Hippocampal formation (tissue), 2 donors: ENCODE data around the gene SNX25.
"Not testable (repeated sequence)": the region's sequence is repeated elsewhere in the genome, so short reads cannot be mapped to it uniquely, and the experiment has no call there.

Source experiments
- DNase-seq, 2 donors: peaks; one replicate each; lab custom pipeline; 2025; lab: John Stamatoyannopoulos, UW

SNX25 gene

DNA sequence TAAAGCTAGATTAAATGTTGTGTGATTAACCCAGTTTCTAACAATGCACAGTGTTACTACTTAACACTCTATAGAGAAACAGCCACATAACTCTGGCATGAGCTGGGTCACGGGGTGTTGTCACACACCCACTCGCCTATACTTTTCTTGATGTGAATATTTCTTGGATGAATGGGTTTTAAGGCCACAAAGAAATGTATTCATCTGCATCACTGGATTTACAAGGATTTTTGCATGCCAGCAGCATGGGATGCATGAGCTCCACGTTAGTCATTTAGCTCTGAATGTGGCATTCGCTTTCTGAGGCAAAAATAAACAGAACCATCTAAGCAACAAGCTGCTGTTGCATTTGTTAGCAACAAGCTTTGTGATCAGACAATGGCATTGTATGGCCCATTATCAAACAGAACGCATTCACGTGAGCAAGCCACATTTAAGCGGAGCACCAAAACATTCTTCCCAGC lies 96.6 kb downstream of the SNX25 start:
- peak in 1 of 2 donors; percentile 37 for DNase-seq

DNA sequence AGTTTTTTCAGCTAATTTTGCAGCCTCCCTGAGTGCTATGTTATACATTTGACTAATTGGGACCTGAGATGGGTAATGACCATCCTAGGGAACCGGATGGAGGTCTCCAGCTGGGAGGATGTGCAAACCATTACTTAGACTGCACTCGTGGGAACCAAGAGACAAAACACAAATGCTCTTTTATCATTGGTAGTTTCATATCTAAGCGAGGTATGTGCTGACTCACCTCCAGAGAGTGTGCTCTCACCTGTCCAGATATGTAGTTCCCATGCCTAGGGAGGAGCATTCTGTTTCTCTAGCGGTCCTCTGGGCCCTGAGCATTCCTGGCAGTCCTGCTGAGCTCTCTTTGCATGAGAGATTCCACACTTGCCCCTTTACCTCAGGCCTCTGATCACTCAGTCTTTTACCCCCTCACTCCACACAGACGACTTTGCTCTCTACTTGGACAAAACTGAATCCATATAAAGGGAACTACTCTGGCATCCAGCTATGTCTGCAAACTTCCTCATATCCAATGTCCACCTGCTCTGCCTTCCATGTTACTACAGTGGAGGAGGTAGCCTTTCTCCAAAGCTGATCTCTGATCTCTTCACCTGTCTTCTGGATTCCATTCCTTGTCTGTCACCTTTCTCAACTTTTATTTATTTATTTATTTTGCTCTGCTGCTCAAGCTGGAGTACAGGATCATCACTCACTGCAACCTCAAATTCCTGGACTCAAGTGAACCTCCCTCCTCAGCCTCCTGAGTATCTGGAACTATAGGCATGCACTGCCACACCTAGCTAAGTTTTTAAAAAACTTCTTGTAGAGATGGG lies 97.9 kb downstream of the SNX25 start:
- no peak for DNase-seq

DNA sequence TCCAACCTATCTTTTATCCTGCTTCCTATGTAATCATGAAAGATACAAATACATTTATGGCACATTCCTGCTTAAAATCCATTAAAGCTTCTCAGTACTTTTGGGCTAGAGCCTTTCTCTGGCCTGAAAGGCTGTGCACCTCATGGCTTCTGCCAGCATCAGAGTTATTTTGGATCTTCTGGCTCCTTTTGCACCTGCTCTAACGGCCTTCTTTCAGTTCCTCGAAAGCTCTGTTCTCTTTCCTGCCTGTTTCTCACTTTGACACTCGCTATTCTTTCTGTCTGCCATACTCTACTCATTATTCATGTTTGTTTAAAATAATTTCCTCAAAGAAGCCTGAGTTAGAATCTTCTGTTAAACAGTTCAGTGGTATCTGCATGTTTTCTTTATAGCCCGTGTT lies 100.4 kb downstream of the SNX25 start:
- DNase-seq, result no peak

DNA sequence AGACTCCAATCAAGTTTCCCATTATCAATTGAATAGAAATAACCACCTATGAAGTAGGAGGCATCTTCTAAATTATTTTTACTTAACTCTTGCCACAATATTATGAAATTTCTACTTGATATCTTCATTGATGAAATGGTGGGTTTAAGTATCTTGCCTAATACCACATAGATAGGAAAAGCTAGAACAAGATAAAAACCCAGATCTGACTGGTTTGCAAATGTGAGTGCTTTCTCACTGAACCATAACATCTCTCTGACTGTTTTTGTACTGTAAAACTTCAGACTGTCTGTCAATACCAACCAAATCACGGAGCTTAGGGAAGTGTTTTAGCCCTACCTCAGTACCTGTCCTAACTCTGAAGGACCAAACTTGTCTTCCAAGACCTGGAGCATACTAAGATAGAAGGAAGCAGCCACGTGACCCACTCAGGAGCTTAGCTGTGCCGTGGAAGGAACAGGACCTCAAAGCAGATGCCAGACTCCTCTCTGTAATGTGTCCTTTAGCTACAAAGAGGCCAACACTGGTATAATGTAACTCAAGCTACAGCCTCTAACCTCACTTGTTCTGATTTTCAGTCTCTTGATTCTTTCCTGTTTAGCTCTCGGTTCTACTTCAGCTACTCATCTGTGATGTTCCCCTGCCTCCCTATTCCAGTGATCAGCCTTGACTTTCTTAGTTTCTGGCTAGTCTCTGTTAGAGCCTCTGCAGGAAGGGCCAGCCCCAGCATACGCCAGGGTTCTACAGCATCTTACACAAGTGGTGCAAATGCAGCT lies 101.9 kb downstream of the SNX25 start:
- DNase-seq, result no peak

DNA sequence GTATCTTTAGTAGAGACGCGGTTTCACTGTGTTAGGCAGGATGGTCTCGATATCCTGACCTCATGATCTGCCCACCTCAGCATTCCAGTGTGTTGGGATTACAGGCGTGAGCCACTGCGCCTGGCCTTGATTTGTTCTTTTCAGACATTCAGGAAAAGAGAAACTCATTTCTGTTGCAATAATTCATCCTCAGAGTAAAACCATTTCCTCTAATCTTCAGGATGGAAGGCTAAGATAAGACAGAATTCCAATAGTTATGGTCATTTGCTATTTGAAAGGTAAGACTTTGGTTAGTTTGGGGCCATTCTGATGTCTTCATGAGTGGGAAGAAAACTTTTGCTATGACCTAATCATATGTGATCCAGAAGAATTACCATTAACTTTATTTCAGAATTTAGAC lies 103.3 kb downstream of the SNX25 start:
- DNase-seq, result no peak

DNA sequence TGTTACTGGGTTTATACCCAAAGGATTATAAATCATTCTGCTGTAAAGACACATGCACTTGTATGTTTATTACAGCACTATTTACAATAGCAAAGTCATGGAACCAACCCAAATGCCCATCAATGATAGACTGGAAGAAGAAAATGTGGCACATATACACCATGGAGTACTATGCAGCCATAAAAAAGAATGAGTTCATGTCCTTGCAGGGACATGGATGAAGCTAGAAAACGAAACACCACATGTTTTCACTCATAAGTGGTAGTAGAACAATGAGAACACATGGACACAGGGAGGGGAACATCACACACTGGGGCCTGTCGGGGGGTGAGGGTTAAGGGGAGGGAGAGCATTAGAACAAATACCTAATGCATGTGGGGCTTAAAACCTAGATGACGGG lies 108.1 kb downstream of the SNX25 start:
- DNase-seq, result not testable (repeated sequence)

DNA sequence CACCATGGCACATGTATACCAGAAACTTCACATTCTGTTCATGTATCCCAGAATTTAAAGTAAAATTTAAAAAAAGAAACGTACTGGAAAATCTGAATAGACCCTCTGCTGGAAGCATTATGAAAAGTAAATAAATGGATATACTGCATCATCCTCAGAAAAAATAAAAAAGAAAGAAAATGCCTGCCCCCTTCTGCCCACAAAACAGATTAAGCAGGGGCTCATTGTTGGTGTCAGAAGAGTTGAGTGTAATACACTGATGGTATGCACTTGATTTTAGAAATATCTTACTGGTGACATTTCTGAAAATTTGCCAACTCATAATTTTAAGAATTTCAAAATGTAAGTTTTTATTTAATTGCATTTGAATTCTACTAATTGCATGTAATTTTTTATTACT lies 108.5 kb downstream of the SNX25 start:
- DNase-seq, result no peak

DNA sequence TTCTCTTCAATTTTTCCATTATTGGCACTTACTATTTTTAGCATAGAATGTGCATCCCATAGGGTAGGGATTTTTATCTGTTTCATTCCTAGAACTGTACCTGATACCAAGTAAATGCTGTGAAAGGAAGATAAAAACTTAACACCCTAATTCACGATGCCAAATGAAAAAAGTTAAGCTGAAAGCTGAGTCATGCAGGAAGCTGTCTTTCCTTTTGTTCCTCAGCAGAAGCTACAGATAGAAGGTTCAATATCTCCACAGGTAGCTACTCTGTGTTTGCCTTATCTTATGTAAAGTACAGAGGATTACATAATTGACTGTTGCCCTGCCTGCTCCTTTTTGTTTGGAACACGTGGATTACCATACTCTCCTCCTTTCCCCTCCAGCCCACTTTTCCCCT lies 109.3 kb downstream of the SNX25 start:
- DNase-seq, result no peak

DNA sequence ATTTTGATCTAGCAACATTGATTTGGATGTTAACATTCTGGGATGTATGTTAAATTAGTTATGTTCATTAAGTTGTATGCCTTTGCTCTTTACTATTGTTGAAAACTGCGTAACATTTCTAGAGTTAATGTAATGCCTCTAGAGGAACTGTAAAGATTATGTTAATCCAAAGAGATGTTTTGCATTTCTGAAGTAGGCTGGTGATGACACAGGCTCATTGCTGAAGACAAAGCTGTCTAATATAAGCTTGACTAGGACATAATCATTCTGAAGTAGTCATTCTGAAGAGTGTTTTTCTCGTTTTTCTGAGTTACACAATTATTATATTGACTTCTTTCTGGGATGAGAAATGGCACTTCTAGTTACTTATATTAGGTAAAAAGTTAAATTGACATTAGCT lies 113.4 kb downstream of the SNX25 start:
- DNase-seq, result no peak

DNA sequence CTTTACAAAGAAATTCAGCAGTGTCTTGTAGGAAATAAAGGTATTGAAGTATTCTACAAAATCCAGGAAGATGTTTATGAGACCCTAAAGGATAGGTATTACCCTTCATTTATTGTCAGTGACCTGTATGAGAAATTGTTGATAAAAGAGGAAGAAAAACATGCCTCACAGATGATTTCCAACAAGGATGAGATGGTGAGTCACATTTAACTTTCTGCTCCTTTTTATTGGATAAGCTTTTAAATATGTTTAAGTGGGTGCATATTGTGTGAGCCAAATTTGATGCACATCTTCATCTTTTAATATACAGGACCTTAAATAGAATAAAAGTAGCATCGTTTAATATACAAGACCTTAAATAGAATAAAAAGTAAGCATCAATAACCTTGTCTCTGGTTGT lies 114.2 kb downstream of the SNX25 start:
- DNase-seq, result no peak

DNA sequence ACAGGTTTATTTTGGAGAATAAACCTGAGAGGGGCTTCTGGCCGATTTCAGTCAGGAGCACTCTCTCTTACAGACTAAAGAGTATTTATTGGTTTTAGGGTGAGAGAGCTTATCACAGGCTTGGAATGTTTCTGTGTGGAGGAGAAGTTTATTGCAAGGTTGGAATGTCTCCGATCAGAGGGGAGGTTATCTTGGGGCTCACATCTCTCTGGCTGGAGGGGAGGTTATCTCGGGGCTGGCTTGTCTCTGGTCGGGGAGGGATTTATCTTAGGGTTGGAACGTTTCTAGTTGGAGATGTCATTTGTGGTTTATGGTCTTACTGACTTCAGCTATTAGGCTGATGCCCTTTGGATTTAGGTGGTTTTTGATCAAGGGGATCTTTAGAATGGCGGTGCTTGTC lies 115.0 kb downstream of the SNX25 start:
- DNase-seq, result not testable (repeated sequence)

DNA sequence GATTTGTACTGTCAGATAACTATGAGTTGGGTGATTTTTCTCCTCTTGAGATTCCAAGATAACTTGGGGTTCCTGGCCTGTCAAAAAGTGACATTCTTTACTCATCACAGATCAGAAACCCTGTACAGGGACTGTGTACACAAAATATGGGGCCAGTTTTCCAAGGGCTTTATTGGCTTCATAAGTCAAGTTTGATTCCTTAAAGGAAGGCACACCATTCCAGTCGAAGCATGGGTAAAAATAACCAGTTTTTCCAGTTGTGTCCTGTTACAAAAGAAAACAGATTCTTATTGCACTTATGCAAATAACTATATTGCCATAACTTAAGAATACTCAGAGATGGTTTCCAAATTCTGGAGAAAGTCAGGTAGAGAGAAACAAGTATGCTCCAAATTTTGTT lies 116.3 kb downstream of the SNX25 start:
- not testable (repeated sequence) for DNase-seq

DNA sequence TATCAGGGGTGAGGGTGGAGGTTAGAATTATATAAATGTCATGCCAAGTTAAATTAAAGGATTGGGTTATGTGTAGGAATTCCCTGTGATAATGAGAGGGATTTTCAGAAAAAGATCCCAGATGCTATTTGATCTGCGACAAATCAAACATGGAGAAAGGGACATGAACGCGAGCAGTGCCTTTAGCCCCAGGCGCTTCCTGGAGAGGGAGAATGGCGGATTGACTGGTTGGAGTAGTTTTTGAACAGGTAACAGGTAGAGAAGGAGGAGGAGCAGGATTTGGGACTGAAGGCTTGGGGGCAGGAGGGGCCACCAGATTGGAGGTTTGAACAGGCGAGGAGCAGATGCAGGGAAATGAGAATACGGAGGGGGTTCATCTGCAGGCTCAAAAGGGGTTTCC lies 119.2 kb downstream of the SNX25 start:
- DNase-seq, result no peak

DNA sequence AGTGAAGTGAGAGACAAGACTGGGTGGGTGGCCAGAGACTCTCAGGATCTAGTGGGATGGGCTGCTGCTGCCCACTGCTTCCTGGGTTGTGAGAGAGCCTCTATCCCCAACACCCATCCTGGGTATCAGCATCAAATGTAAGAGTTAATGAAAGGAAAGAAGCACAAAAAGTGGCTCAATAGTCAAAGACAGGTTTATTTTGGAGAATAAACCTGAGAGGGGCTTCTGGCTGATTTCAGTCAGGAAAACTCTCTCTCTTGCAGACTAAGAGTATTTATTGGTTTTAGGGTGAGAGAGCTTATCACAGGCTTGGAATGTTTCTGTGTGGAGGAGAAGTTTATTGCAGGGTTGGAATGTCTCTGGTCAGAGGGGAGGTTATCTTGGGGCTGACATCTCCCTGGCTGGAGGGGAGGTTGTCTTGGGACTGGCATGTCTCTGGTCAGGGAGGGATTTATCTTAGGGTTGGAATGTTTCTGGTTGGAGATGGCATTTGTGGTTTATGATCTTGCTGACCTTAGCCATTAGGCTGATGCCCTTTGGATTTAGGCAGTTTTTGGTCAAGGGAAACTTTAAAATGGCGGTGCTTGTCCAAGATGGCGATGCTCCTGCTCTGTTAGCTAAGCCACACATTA lies 120.6 kb downstream of the SNX25 start:
- DNase-seq, result not testable (repeated sequence)

DNA sequence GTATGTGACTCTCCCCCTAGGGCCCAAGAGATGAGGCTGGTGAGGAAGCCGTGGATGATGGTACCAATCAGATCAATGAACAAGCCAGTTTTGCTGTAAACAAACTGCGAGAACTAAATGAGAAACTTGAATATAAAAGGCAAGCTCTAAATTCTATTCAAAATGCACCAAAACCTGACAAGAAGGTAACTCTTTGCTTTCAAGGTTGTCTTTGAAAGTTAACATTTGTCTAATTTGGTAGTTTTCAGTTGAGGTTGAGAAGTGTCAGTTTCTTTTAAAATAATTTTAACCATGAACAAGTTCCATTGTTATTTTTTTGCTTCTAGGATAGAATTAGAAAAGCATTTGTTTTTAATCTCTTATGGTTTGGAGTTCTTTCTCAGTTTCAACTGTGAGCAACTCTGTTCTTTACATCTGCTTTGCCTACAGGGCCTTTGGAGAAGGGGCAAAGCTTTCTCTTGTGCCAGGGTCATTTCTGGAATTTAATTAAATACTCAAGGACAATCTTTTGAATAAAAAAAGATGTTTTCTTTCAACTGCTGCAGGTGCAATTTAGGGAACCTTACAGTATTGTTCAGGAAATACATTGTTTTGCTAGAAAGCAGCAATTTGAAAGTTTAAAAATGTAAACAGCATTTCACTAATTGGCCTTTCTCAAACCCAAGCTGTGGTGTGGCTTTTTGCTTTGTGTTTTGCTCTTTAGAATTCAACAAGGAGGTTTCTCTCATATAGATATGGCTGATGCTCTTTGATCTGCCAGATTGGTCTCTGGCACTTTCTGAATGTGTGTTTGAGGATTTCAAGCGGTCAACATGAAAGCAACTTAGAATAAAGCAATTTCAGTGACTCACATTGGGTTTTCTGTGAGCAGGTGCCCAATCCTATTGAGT lies 123.4 kb downstream of the SNX25 start:
- DNase-seq, result no peak

DNA sequence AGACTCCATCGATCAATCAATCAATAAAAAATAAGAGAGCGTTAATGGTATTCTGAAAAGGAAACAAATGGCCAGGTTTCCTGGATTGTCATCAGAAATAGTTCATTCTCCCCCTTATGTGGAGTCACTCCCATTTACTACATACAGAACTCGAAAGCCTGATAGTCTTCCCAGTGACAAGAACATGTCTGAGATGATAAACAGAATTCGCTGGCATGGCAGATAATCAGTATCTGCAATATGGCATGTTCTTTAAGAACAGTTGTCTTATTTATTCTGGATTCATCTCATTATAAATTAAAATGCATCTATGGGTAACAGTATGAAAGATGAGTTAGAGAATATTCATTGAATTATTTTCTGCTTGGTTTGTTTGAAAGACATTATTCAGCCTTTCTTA lies 124.9 kb downstream of the SNX25 start:
- no peak for DNase-seq

DNA sequence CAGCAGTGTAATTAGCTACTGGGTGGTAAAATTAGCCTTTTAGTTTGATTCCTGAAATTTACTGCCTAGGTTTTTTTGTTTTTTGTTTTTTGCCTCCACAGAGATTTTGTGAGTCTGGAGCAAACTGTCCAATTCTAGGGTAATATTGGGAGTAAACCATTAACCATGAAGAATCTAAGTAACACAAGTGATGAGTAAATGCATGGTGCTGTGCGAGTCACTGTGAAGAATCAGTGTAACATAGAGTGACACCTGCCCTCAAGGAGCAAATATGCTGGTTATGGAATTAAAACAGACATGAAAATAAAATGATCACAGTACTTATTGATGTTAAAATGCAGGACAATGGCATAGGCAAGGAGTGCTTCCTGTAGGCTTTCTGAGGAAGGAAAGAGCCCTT lies 126.2 kb downstream of the SNX25 start:
- no peak for DNase-seq

DNA sequence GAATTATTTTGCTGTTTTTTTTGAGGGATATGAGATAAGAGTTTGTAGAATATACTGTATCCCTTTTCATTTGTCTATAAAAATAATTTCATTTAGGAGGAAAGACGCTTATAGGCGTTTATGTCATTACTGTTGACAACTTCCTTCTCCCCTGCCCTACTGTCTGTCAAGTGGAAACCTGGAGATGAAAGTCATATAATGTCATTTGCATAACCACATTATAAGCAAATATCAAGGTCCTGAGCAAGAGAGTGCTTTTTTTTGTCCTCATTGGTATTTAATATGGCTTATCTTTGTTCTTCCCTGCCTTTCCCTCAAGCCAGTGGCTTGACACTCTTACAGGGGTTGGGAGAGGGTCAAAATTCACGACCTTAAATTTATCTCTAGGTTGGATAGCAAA lies 130.5 kb downstream of the SNX25 start:
- no peak for DNase-seq

DNA sequence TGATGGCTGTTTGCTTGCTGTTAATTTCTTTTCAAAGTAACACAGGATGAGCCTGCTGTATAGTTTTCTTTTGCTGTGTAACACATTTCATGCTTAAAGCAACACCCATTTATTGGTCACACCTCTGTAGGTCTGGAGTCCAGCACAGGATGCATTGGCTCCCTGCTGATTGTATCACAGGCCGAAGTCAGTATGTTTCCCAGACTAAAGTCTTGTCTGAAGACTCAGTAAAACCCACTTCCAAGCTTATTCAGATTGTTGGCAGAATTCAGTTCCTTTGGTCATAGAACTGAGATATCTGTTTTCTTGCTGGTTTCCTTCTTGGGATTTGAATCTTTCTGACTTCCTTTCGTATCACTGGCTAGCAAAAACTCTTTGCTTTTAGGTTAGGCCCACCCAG lies 132.0 kb downstream of the SNX25 start:
- no peak for DNase-seq

DNA sequence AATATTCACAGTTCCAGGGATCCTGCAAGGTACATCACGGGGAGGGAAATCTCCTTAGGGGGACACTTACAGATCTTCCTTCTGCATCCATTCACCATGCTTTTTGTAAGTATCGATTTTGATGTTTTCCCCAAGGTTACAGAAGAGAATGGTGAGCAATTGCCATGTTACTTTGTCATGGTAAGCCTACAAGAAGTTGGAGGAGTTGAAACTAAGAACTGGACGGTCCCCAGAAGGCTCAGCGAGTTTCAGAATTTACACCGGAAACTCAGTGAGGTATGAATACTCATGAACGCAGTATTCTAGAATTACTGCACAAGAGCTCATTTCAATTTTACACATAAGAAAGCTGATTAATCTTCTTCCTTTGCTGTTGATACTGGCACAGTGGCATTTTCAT lies 132.4 kb downstream of the SNX25 start:
- no peak for DNase-seq

DNA sequence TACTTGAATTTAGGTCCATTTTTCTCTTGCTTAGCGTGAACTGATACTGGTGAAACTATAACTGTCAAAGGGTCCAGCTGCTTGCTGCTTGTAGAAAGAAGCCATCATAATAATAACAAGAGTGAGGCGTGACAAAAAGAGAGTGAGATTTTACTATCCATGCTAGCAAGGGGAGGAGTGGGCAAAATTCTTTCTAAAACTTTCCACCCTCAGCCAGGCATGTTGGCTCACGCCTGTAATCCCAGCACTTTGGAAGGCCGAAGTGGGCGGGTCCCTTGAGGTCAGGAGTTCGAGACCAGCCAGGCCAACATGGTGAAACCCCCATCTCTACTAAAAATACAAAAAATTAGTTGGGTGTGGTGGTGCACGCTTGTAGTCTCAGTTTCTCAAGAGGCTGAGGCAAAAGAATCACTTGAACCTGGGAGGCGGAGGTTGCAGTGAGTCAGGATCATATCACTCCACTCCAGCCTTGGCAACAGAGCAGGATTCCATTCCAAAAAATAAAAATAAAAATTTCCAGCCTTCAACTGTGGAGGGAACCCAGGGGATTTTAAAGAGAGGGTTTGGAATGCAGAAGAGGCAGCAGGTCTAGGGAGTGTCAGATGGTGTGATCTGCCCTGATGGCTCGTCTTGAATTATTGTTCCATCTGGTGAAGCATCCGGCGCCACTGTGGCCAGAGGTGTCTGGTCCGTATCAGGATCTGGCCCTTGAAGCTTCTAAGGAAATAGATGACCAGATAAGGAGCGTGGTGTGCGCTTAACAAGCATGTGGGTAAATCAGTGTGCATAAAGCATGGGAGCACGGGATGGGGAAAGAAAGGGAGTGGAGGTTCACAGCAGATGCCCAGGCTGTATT lies 134.6 kb downstream of the SNX25 start:
- DNase-seq, result no peak
